Thyroid gland (tissue), 4 donors: ENCODE data around the gene HHATL. TPM values are rescaled to one million over a fixed set of nuclear protein-coding genes. Genes with fewer than 3 reads are reported as not detected.

Source experiments
- DNase-seq, 2 donors: peaks; one replicate each; pipeline ENCODE4 v3.0.0-alpha.2; 2019
- H3K27ac ChIP-seq, 3 donors: fragments of 200-600 bp; sonication (generic); 1 replicate in 2 of 3; 2 replicates in 1 of 3; pipeline ENCODE4 v1.5.1; 2016 to 2019; ENCODE audit warnings: mild to moderate bottlenecking in 1 of 3, moderate library complexity in 1 of 3
- H3K27me3 ChIP-seq: fragments of 200-600 bp; sonication (generic); one replicate; pipeline ENCODE4 v1.5.1; 2019
- H3K36me3 ChIP-seq, 2 donors: fragments of 200-600 bp; sonication (generic); one replicate each; pipeline ENCODE4 v1.5.1; 2016 to 2019
- H3K4me1 ChIP-seq, 2 donors: fragments of 200-600 bp; sonication (generic); one replicate each; pipeline ENCODE4 v1.5.1; 2017 to 2019
- H3K4me3 ChIP-seq, 3 donors: fragments of 200-600 bp; sonication (generic); replicated peaks in 1 of 3; 1 replicate in 2 of 3; 2 replicates in 1 of 3; pipeline ENCODE4 v1.5.1; 2016; ENCODE audit warnings: mild to moderate bottlenecking in 1 of 3
- H3K9me3 ChIP-seq: fragments of 200-600 bp; sonication (generic); one replicate; pipeline ENCODE4 v1.5.1; 2017
- POLR2A ChIP-seq, 2 donors: fragments of 450-650 bp; IDR thresholded peaks; one replicate each; pipeline ENCODE4 v1.6.1; 2017; ENCODE audit warnings: antibody characterized with exemption in 2 of 2, mild to moderate bottlenecking in 2 of 2, moderate library complexity in 1 of 2
- WGBS, 2 donors: methylation state at CpG; one replicate each; pipeline ENCODE4 v1.1.5; 2017; 5-methylcytosine and 5-hydroxymethylcytosine counted together
- intact Hi-C: fragments of 100-400 bp; cut with DNase I; formaldehyde crosslinking; loops from one replicate; pipeline ENCODE4 v1.15.1; 2023
- total RNA-seq, 4 donors: library from RNA; depleted of rRNA; stranded (reverse); fragments of >200 nt; gene quantifications; one replicate each; pipeline ENCODE4 v1.2.3, GENCODE V29; 2016
- TF ChIP-seq, protein P1 (sequence below), 6 experiments: fragments of 200-600 bp in 3 of 6; fragments of 450-650 bp in 3 of 6; sonication (generic) in 3 of 6; IDR thresholded peaks; one replicate each; pipeline ENCODE4 v1.5.1; 2016 to 2019; ENCODE audit warnings: antibody characterized with exemption in 6 of 6, mild to moderate bottlenecking in 2 of 6, inconsistent platforms in 1 of 6, moderate library complexity in 1 of 6

The HHATL gene
- total RNA-seq, 4 donors from 2014 or later, result 15.7 to 64.1 (median 32.4) TPM

GRCh38 chr3:42673082-42673481, 29.5 kb downstream of the HHATL start:
- Histone ChIP-seq H3K27me3 (no peaks in the 10 kb centered on the region), H3K4me3 (no peak overlapping the region), H3K36me3 (no peaks in the 10 kb centered on the region), H3K9me3 (no peaks in the 10 kb centered on the region), H3K4me1 (no peaks in the 10 kb centered on the region), H3K27ac (no peak overlapping the region)
- no peak for DNase-seq
- no peak for TF ChIP-seq POLR2A (IDR thresholded peaks at IDR 0.05)
- TF ChIP-seq, protein P1, sequence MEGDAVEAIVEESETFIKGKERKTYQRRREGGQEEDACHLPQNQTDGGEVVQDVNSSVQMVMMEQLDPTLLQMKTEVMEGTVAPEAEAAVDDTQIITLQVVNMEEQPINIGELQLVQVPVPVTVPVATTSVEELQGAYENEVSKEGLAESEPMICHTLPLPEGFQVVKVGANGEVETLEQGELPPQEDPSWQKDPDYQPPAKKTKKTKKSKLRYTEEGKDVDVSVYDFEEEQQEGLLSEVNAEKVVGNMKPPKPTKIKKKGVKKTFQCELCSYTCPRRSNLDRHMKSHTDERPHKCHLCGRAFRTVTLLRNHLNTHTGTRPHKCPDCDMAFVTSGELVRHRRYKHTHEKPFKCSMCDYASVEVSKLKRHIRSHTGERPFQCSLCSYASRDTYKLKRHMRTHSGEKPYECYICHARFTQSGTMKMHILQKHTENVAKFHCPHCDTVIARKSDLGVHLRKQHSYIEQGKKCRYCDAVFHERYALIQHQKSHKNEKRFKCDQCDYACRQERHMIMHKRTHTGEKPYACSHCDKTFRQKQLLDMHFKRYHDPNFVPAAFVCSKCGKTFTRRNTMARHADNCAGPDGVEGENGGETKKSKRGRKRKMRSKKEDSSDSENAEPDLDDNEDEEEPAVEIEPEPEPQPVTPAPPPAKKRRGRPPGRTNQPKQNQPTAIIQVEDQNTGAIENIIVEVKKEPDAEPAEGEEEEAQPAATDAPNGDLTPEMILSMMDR (IDR thresholded peaks at IDR 0.05), result no peak
- intact Hi-C loops, result no loop called here

GRCh38 chr3:42672515-42672914, 30.1 kb downstream of the HHATL start:
- WGBS, 2 donors, result 68 to 83% methylated on average over 1 of the region's 1 CpG
- no peak for DNase-seq
- intact Hi-C loops, result no loop called here
- Histone ChIP-seq H3K36me3 (no peaks in the 10 kb centered on the region), H3K4me3 (no peak overlapping the region), H3K27ac (no peak overlapping the region), H3K9me3 (no peaks in the 10 kb centered on the region), H3K4me1 (no peaks in the 10 kb centered on the region), H3K27me3 (no peaks in the 10 kb centered on the region)
- TF ChIP-seq, protein P1 (IDR thresholded peaks at IDR 0.05), result no peak
- TF ChIP-seq POLR2A (IDR thresholded peaks at IDR 0.05), result no peak

DNA sequence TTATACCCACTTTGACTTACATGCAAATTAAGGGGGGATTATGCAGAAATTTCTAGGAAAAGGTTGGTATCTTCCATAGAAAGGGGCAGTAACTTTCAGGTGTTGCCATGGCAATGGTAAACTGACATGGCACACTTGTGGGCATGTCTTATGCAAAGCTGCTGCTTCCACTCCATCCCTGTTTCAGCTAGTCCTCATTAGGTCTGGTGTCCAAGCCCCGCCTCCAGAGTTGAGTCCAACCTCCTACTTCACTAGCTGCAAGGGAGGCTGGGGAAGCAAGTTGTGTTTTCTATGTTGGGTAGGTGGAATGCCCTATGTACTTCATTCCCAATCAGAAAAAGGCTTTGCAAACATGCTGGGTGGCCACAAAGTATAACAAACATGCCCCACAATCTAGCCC, 31.9 kb downstream of the HHATL start:
- Histone ChIP-seq H3K9me3 (no peaks in the 10 kb centered on the region), H3K4me1 (no peaks in the 10 kb centered on the region), H3K27ac (no peak overlapping the region), H3K4me3 (no peak overlapping the region), H3K36me3 (no peaks in the 10 kb centered on the region), H3K27me3 (no peaks in the 10 kb centered on the region)
- no peak for TF ChIP-seq POLR2A (IDR thresholded peaks at IDR 0.05)
- TF ChIP-seq, protein P1 (IDR thresholded peaks at IDR 0.05), result no peak
- intact Hi-C loops, result no loop called here
- DNase-seq, result no peak
- 92 to 100% methylated on average over 1 of the region's 1 CpG for WGBS, 2 donors

DNA sequence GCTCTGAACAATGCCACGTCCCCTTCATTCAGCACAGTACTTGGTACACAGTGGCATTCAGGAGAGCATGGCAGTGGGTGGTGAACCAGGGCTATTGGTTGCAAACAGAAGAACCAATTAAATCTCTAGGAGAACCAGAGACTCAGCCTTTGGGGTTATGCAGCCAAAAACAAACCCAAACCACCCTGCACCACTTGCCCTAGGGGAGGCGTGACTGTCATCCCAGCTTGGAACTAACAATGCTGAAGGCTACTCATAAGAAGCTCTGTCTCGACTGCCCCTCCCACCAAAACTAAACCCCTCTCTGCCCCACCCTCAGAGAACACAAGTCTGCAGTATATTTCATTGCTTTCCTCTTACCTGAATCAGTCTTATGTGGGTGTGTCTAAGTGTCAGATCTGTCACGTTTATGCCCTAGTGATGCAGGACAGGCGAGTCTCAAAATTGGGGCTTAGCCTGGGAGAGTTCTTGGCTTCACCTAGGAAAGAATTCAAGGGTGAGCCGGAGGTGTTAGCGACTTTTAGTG, 32.5 kb downstream of the HHATL start:
- no peaks in the 10 kb centered on the region for H3K4me1 ChIP-seq
- H3K27ac ChIP-seq, result no peak overlapping the region
- H3K4me3 ChIP-seq, result no peak overlapping the region
- WGBS, 2 donors, result 83 to 90% methylated on average over 7 of the region's 7 CpGs
- no peaks in the 10 kb centered on the region for H3K9me3 ChIP-seq
- H3K27me3 ChIP-seq, result no peaks in the 10 kb centered on the region
- no peaks in the 10 kb centered on the region for H3K36me3 ChIP-seq
- TF ChIP-seq, protein P1 (IDR thresholded peaks at IDR 0.05), result no peak
- no peak for TF ChIP-seq POLR2A (IDR thresholded peaks at IDR 0.05)
- no peak for DNase-seq
- intact Hi-C loops, result no loop called here

GRCh38 chr3:42668793-42669217, 33.8 kb downstream of the HHATL start:
- Histone ChIP-seq H3K27me3 (no peaks in the 10 kb centered on the region), H3K4me1 (no peaks in the 10 kb centered on the region), H3K36me3 (no peaks in the 10 kb centered on the region), H3K9me3 (no peaks in the 10 kb centered on the region), H3K4me3 (no peak overlapping the region), H3K27ac (no peak overlapping the region)
- intact Hi-C loops, result no loop called here
- 60 to 72% methylated on average over 4 of the region's 4 CpGs for WGBS, 2 donors
- TF ChIP-seq, protein P1 (IDR thresholded peaks at IDR 0.05), result no peak
- no peak for TF ChIP-seq POLR2A (IDR thresholded peaks at IDR 0.05)
- no peak for DNase-seq
